Endothelial cell of umbilical vein (primary cell): ENCODE measurements around the gene SMC1A. TPM values are rescaled to one million over a fixed set of nuclear protein-coding genes. Genes with fewer than 3 reads are reported as not detected.

Source experiments
- BruUV-seq: library from RNA; stranded (reverse); fragments of 400-500 nt; replicated peaks from 2 replicates; lab custom pipeline; 2021; lab: Mats Ljungman, UMichigan
- CTCF ChIA-PET: fragments of 300-600, 350-600 bp; sonication (Branson Sonifier 250); formaldehyde crosslinking; loops from one replicate; lab custom pipeline; 2021; ENCODE audit warnings: antibody characterized with exemption, inconsistent platforms; lab: Charles Lee
- POLR2A ChIA-PET: fragments of 300-600, 350-600 bp; sonication (Branson Sonifier 250); formaldehyde crosslinking; loops from one replicate; lab custom pipeline; 2021; ENCODE audit warnings: antibody characterized with exemption, inconsistent platforms; lab: Charles Lee
- DNase-seq: peaks from one replicate; pipeline ENCODE4 v3.0.0-alpha.2; 2011; ENCODE audit warnings: low read depth, low spot score
- FAIRE-seq: peaks from 2 replicates; lab custom pipeline; 2011; peaks lifted over from hg19 to GRCh38; lab: Jason Lieb, UNC
- H2AFZ ChIP-seq: 2 replicates; pipeline ENCODE4 v1.6.0; 2012; ENCODE audit warnings: low read depth, low read length, control low read depth, inconsistent platforms
- H3K27ac ChIP-seq: 2 replicates; pipeline ENCODE4 v1.5.1; 2011; ENCODE audit warnings: low read depth, mild to moderate bottlenecking, control low read depth, low read length, moderate library complexity; ENCODE audit not compliant: insufficient read depth
- H3K27me3 ChIP-seq, 2 experiments: 2 replicates each; pipeline versions ENCODE4 v1.6.0 to v1.6.1; 2011; ENCODE audit warnings: low read length in 2 of 2, mixed read lengths in 1 of 2; ENCODE audit not compliant: control insufficient read depth in 2 of 2, insufficient read depth in 2 of 2
- H3K36me3 ChIP-seq, 2 experiments: 2 replicates in 1 of 2; 3 replicates in 1 of 2; pipeline ENCODE4 v1.5.1; 2011; ENCODE audit warnings: low read length in 2 of 2, mild to moderate bottlenecking in 1 of 2, moderate library complexity in 1 of 2; ENCODE audit not compliant: control insufficient read depth in 2 of 2, insufficient read depth in 2 of 2; ENCODE audit errors: extremely low read depth in 1 of 2
- H3K4me1 ChIP-seq: 3 replicates; pipeline ENCODE4 v1.5.1; 2011; ENCODE audit warnings: mild to moderate bottlenecking, low read length; ENCODE audit not compliant: control insufficient read depth, insufficient read depth; ENCODE audit errors: extremely low read depth
- H3K4me2 ChIP-seq: 2 replicates; pipeline ENCODE4 v1.6.1; 2011; ENCODE audit warnings: low read length, control low read depth, mixed read lengths; ENCODE audit not compliant: insufficient read depth
- H3K4me3 ChIP-seq, 3 experiments: fragments of 200-600 bp in 1 of 3; sonication (generic), shearing (Covaris generic) in 1 of 3; replicated peaks in 1 of 3; 2 replicates each; pipeline ENCODE4 v1.5.1; 2011 to 2016; ENCODE audit warnings: control low read depth in 3 of 3, low read length in 3 of 3, mild to moderate bottlenecking in 2 of 3, inconsistent platforms in 1 of 3, low read depth in 1 of 3, moderate library complexity in 1 of 3; ENCODE audit not compliant: insufficient read depth in 1 of 3
- H3K79me2 ChIP-seq: 2 replicates; pipeline ENCODE4 v1.6.0; 2012; ENCODE audit warnings: low read length, inconsistent platforms; ENCODE audit not compliant: control insufficient read depth, insufficient read depth
- H3K9ac ChIP-seq: replicated peaks from 2 replicates; pipeline ENCODE3; 2011; ENCODE audit warnings: low read length, control low read depth; ENCODE audit not compliant: insufficient read depth; ENCODE audit errors: extremely low read depth
- H3K9me1 ChIP-seq: replicated peaks from 3 replicates; pipeline ENCODE4 v1.6.0; 2011; ENCODE audit warnings: mild to moderate bottlenecking, low read length; ENCODE audit not compliant: control insufficient read depth, insufficient read depth; ENCODE audit errors: extremely low read depth
- H3K9me3 ChIP-seq: replicated peaks from 2 replicates; pipeline ENCODE4 v1.5.1; 2012; ENCODE audit warnings: low read length, inconsistent platforms; ENCODE audit not compliant: control insufficient read depth, insufficient read depth
- H4K20me1 ChIP-seq: replicated peaks from 2 replicates; pipeline ENCODE3; 2011; ENCODE audit warnings: mild to moderate bottlenecking, low read length; ENCODE audit not compliant: control insufficient read depth, insufficient read depth; ENCODE audit errors: extremely low read depth
- EZH2 ChIP-seq: IDR thresholded peaks from 2 replicates; pipeline ENCODE4 v1.6.1; 2012; ENCODE audit warnings: borderline replicate concordance, low read depth, mild to moderate bottlenecking, moderate library complexity, low read length, inconsistent platforms; ENCODE audit not compliant: severe bottlenecking
- FOS ChIP-seq: IDR thresholded peaks from 2 replicates; pipeline ENCODE4 v1.6.1; 2011; ENCODE audit warnings: mild to moderate bottlenecking, low read length, moderate library complexity, borderline replicate concordance; ENCODE audit not compliant: insufficient read depth
- GATA2 ChIP-seq: IDR thresholded peaks from 2 replicates; pipeline ENCODE4 v1.7.0; 2011; ENCODE audit warnings: low read depth, mild to moderate bottlenecking, moderate library complexity, mixed read lengths, low read length; ENCODE audit not compliant: insufficient read length, insufficient read depth
- JUN ChIP-seq: IDR thresholded peaks from 2 replicates; pipeline ENCODE4 v1.6.1; 2011; ENCODE audit warnings: borderline replicate concordance, low read depth; ENCODE audit not compliant: insufficient read length, insufficient read depth
- MYC ChIP-seq: IDR thresholded peaks from one replicate; pipeline ENCODE4 v1.6.1; 2011; ENCODE audit warnings: mild to moderate bottlenecking, low read depth, low read length
- POLR2A ChIP-seq: IDR thresholded peaks from 2 replicates; pipeline ENCODE4 v1.6.1; 2012; ENCODE audit warnings: low read depth, mild to moderate bottlenecking, control low read depth, low read length
- POLR2AphosphoS5 ChIP-seq: IDR thresholded peaks from 2 replicates; pipeline ENCODE4 v1.6.1; 2012; ENCODE audit warnings: low read depth, mild to moderate bottlenecking, control low read depth, low read length, moderate library complexity; ENCODE audit not compliant: insufficient read depth
- dilution Hi-C: fragments of 300-500 bp; cut with MboI; formaldehyde crosslinking; loops from one replicate; pipeline ENCODE4 v1.15.0; 2019; ENCODE audit warnings: low sequenced_read_pairs; ENCODE audit not compliant: extremely low pct_ligation_motif_present
- intact Hi-C: fragments of 100-400 bp; cut with micrococcal nuclease; formaldehyde crosslinking; loops from one replicate; pipeline ENCODE4 v1.10.0; 2022
- polyA plus RNA-seq, 4 experiments: library from polyadenylated mRNA; depleted of rRNA in 3 of 4; stranded (reverse) in 3 of 4; unstranded in 1 of 4; fragments of >200 nt; gene quantifications; 2 replicates each; pipeline versions ENCODE4 v1.2.1 to v1.2.3, GENCODE V29; 2011 to 2012; ENCODE audit warnings: missing spikeins in 1 of 4
- total RNA-seq: library from RNA; stranded (reverse); gene quantifications from 2 replicates; pipeline ENCODE4 v1.2.3, GENCODE V29; 2021
- TF ChIP-seq, protein P1 (sequence below), 2 donors: IDR thresholded peaks; 1 replicate in 1 of 2; 2 replicates in 1 of 2; pipeline ENCODE4 v1.5.1; 2011; ENCODE audit warnings: low read length in 2 of 2, mild to moderate bottlenecking in 2 of 2, moderate library complexity in 2 of 2, control low read depth in 1 of 2, inconsistent platforms in 1 of 2, low read depth in 1 of 2; ENCODE audit not compliant: insufficient read depth in 1 of 2; ENCODE audit errors: extremely low read depth in 1 of 2
- TF ChIP-seq, protein P2 (sequence below): IDR thresholded peaks from 2 replicates; pipeline ENCODE4 v1.6.1; 2011; ENCODE audit not compliant: insufficient read depth, insufficient read length

Gene SMC1A
- total and polyA plus RNA-seq, 2 donors (not counting 3 experiments of a cell fraction or from before 2014, with no cell fraction given): 15.4 to 75.9 TPM

DNA sequence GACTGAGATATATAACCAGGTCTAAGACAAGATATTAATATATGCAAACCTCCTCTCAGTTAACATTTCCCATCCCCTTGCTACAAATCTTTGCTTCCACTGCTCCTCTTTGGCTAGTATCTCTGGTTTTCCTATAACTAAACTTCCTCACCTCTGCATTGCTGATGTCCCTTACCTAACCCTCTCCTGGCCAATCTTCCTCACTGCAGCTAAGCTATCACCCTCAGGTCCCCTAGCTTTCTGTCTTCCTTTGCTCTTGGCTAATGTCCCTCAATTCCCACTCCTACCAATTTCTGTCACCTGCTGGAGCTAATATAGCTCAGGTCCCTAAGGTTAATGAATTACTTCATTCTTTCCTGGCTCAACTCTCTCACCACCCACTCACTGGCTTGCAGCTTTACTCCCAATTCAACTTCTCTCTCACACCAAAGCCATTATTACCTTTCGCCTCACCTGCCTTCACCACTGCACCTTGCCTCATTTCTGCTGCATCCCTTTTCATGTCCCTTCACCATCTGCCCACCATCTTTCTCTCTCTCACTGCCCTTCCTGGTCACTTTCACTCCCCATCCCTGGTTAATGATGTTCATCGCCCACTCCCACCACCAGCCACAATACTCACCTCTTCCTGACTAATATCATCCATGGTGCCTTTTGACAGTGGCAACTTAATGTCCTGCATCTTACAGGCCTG lies 26.7 kb downstream of the SMC1A start:
- H3K27ac ChIP-seq: no peak overlapping the region
- intact Hi-C loops: no loop called here
- BruUV-seq: no TSS peak
- no peaks in the 10 kb centered on the region for H4K20me1 ChIP-seq
- no peak for FAIRE-seq
- dilution Hi-C loops: no loop called here
- no peak overlapping the region for H3K9ac ChIP-seq
- POLR2A ChIA-PET: no interaction called here
- no peak overlapping the region for H2AFZ ChIP-seq
- no peaks in the 10 kb centered on the region for H3K79me2 ChIP-seq
- TF ChIP-seq JUN (no peak), FOS (no peak), GATA2 (no peak), MYC (no peak), EZH2 (no peak), POLR2A (no peak), POLR2AphosphoS5 (no peak)
- TF ChIP-seq, protein P1, sequence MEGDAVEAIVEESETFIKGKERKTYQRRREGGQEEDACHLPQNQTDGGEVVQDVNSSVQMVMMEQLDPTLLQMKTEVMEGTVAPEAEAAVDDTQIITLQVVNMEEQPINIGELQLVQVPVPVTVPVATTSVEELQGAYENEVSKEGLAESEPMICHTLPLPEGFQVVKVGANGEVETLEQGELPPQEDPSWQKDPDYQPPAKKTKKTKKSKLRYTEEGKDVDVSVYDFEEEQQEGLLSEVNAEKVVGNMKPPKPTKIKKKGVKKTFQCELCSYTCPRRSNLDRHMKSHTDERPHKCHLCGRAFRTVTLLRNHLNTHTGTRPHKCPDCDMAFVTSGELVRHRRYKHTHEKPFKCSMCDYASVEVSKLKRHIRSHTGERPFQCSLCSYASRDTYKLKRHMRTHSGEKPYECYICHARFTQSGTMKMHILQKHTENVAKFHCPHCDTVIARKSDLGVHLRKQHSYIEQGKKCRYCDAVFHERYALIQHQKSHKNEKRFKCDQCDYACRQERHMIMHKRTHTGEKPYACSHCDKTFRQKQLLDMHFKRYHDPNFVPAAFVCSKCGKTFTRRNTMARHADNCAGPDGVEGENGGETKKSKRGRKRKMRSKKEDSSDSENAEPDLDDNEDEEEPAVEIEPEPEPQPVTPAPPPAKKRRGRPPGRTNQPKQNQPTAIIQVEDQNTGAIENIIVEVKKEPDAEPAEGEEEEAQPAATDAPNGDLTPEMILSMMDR (IDR thresholded peaks at IDR 0.05; ENCODE audit: extremely low read depth in 1 of 2, insufficient read depth in 1 of 2, low read depth in 1 of 2, low read length in 2 of 2): no peak
- TF ChIP-seq, protein P2, sequence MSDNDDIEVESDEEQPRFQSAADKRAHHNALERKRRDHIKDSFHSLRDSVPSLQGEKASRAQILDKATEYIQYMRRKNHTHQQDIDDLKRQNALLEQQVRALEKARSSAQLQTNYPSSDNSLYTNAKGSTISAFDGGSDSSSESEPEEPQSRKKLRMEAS: no peak
- H3K27me3 ChIP-seq: no peaks in the 10 kb centered on the region
- no peaks in the 10 kb centered on the region for H3K9me1 ChIP-seq
- CTCF ChIA-PET: interaction anchor here (1.8 kb wide), 1 partner anchor 83 kb away, joined by 6 read pairs; no protein-coding TSS in a partner anchor
- no peaks in the 10 kb centered on the region for H3K36me3 ChIP-seq
- no peaks in the 10 kb centered on the region for H3K9me3 ChIP-seq
- DNase-seq: no peak
- no peak overlapping the region for H3K4me3 ChIP-seq
- H3K4me1 ChIP-seq: no peaks in the 10 kb centered on the region
- H3K4me2 ChIP-seq: no peak overlapping the region
